Mesendoderm (in vitro differentiated cells): ENCODE data around the gene ZMYND8.
"Not testable (repeated sequence)": the region's sequence is repeated elsewhere in the genome, so short reads cannot be mapped to it uniquely, and the experiment has no call there.

Experiments used
- DNase-seq: peaks from one replicate; pipeline ENCODE4 v3.0.0; 2013
- H2AK5ac ChIP-seq: 2 replicates; pipeline ENCODE4 v1.6.1; 2013; ENCODE audit warnings: low read length, inconsistent platforms
- H2BK120ac ChIP-seq: 2 replicates; pipeline ENCODE4 v1.6.1; 2013; ENCODE audit warnings: low read depth, mild to moderate bottlenecking, low read length, moderate library complexity, mixed read lengths
- H2BK15ac ChIP-seq: replicated peaks from 2 replicates; pipeline ENCODE4 v1.6.1; 2013; ENCODE audit warnings: low read depth, mild to moderate bottlenecking, moderate library complexity
- H2BK5ac ChIP-seq: 2 replicates; pipeline ENCODE4 v1.6.1; 2013; ENCODE audit warnings: low read length, inconsistent platforms
- H3K18ac ChIP-seq: 2 replicates; pipeline ENCODE4 v1.6.1; 2013; ENCODE audit warnings: mild to moderate bottlenecking, low read length, mixed read lengths
- H3K23ac ChIP-seq: one replicate; pipeline ENCODE4 v1.6.1; 2013; ENCODE audit warnings: low read length
- H3K27ac ChIP-seq: 2 replicates; pipeline ENCODE4 v1.5.1; 2013; ENCODE audit warnings: low read depth, mild to moderate bottlenecking, inconsistent platforms, low read length, moderate library complexity
- H3K27me3 ChIP-seq: 2 replicates; pipeline ENCODE4 v1.6.1; 2013; ENCODE audit warnings: low read length, control low read depth, mild to moderate bottlenecking, inconsistent platforms; ENCODE audit not compliant: insufficient read depth, poor library complexity
- H3K36me3 ChIP-seq: 2 replicates; pipeline ENCODE4 v1.6.1; 2013; ENCODE audit warnings: low read length, inconsistent platforms; ENCODE audit not compliant: control insufficient read depth, insufficient read depth
- H3K4ac ChIP-seq: one replicate; pipeline ENCODE4 v1.6.1; 2013; ENCODE audit warnings: low read depth, mild to moderate bottlenecking, low read length, moderate library complexity
- H3K4me1 ChIP-seq: 2 replicates; pipeline ENCODE4 v1.6.1; 2013; ENCODE audit warnings: low read depth, low read length, inconsistent platforms; ENCODE audit not compliant: control insufficient read depth
- H3K4me2 ChIP-seq: 2 replicates; pipeline ENCODE4 v1.6.1; 2013; ENCODE audit warnings: low read length
- H3K4me3 ChIP-seq: 2 replicates; pipeline ENCODE4 v1.5.1; 2013; ENCODE audit warnings: mild to moderate bottlenecking, low read length
- H3K56ac ChIP-seq: one replicate; pipeline ENCODE4 v1.6.1; 2013; ENCODE audit warnings: low read length
- H3K79me1 ChIP-seq: 2 replicates; pipeline ENCODE4 v1.6.1; 2013; ENCODE audit warnings: low read length, inconsistent platforms
- H3K79me2 ChIP-seq: 2 replicates; pipeline ENCODE4 v1.6.1; 2013; ENCODE audit warnings: mild to moderate bottlenecking, low read length; ENCODE audit not compliant: control insufficient read depth, insufficient read depth
- H3K9ac ChIP-seq: 2 replicates; pipeline ENCODE4 v1.6.1; 2013; ENCODE audit warnings: low read length, inconsistent platforms
- H4K5ac ChIP-seq: one replicate; pipeline ENCODE4 v1.6.1; 2013; ENCODE audit warnings: low read length
- H4K8ac ChIP-seq: one replicate; pipeline ENCODE4 v1.6.1; 2013; ENCODE audit warnings: low read depth, mild to moderate bottlenecking, control low read depth, low read length, moderate library complexity
- WGBS: extraction: QIAGEN DNeasy Blood & Tissue Kit; methylation state at CpG from one replicate; pipeline ENCODE4 v1.1.7; 2013; ENCODE audit warnings: low lambda C conversion rate, missing lambda C conversion rate; ENCODE audit not compliant: insufficient coverage; ENCODE audit errors: extremely low coverage; 5-methylcytosine and 5-hydroxymethylcytosine counted together

Gene ZMYND8

DNA sequence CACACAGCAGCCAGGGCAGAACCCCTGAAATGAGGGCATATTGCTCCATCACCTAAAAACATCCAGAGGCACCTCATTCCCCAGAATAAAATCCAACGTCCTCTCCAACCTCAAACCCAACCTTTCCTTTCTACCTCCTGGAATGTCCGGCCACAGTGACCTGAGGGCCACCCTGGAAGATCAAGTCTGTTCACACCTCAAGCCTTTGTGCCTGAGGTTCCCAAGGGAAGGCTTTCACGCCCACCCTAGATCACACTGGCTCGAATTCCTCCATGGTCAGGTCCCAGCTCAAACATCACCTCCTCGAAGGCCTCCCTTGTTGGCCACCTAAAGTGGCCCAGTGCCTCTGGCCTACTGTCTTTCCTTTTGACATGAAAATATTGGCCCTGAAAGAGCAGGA is 88.9 kb downstream of the ZMYND8 start:
- H3K4me2 ChIP-seq, result no peak overlapping the region
- H3K4me1 ChIP-seq, result no peaks in the 10 kb centered on the region
- no peak overlapping the region for H2BK5ac ChIP-seq
- no peak overlapping the region for H3K23ac ChIP-seq
- H2BK15ac ChIP-seq, result no peak overlapping the region
- no peak overlapping the region for H2BK120ac ChIP-seq
- no CpG with 5 or more reads among the region's 5 CpGs for WGBS
- no peak overlapping the region for H3K56ac ChIP-seq
- H4K8ac ChIP-seq, result no peak overlapping the region
- H3K79me1 ChIP-seq, result peaks cover 6% of the 10 kb centered on the region
- peaks cover 2% of the 10 kb centered on the region for H3K36me3 ChIP-seq
- H3K27me3 ChIP-seq, result no peaks in the 10 kb centered on the region
- H3K79me2 ChIP-seq, result peaks cover 12% of the 10 kb centered on the region
- no peak overlapping the region for H4K5ac ChIP-seq
- no peak for DNase-seq
- no peak overlapping the region for H3K4me3 ChIP-seq
- no peak overlapping the region for H3K9ac ChIP-seq
- no peak overlapping the region for H3K4ac ChIP-seq
- H2AK5ac ChIP-seq, result no peak overlapping the region
- H3K18ac ChIP-seq, result no peak overlapping the region
- H3K27ac ChIP-seq, result no peak overlapping the region

GRCh38 chr20:47266847-47267515 is 89.5 kb downstream of the ZMYND8 start:
- H2BK120ac ChIP-seq, result no peak overlapping the region
- no peak overlapping the region for H3K18ac ChIP-seq
- H3K4ac ChIP-seq, result no peak overlapping the region
- H3K4me3 ChIP-seq, result no peak overlapping the region
- peaks cover 6% of the 10 kb centered on the region for H3K79me1 ChIP-seq
- H3K9ac ChIP-seq, result no peak overlapping the region
- H3K4me2 ChIP-seq, result no peak overlapping the region
- H2BK5ac ChIP-seq, result no peak overlapping the region
- no peaks in the 10 kb centered on the region for H3K4me1 ChIP-seq
- no peaks in the 10 kb centered on the region for H3K27me3 ChIP-seq
- no peak overlapping the region for H3K56ac ChIP-seq
- no peak overlapping the region for H4K5ac ChIP-seq
- no peak overlapping the region for H3K27ac ChIP-seq
- no peak overlapping the region for H2AK5ac ChIP-seq
- no peak overlapping the region for H2BK15ac ChIP-seq
- peaks cover 10% of the 10 kb centered on the region for H3K79me2 ChIP-seq
- H4K8ac ChIP-seq, result no peak overlapping the region
- peaks cover 7% of the 10 kb centered on the region for H3K36me3 ChIP-seq
- WGBS, result no CpG with 5 or more reads among the region's 7 CpGs
- H3K23ac ChIP-seq, result no peak overlapping the region
- DNase-seq, result no peak

- Histone ChIP-seq H3K4me1 (no peaks in the 10 kb centered on the region), H3K4ac (no peak overlapping the region), H3K36me3 (peaks cover 5% of the 10 kb centered on the region), H3K4me2 (no peak overlapping the region), H3K4me3 (no peak overlapping the region), H2BK120ac (no peak overlapping the region), H3K79me1 (peaks cover 4% of the 10 kb centered on the region), H3K79me2 (peaks cover 5% of the 10 kb centered on the region), H2BK5ac (no peak overlapping the region), H3K56ac (no peak overlapping the region), H2BK15ac (no peak overlapping the region), H2AK5ac (no peak overlapping the region), H3K23ac (no peak overlapping the region), H4K5ac (no peak overlapping the region), H3K9ac (no peak overlapping the region), H3K27ac (no peak overlapping the region), H4K8ac (no peak overlapping the region), H3K27me3 (no peaks in the 10 kb centered on the region), H3K18ac (no peak overlapping the region)
- no peak for DNase-seq
- no CpG with 5 or more reads among the region's 5 CpGs for WGBS
These were observed 90.5 kb downstream of the ZMYND8 start for GRCh38 chr20:47265984-47266383.

DNA sequence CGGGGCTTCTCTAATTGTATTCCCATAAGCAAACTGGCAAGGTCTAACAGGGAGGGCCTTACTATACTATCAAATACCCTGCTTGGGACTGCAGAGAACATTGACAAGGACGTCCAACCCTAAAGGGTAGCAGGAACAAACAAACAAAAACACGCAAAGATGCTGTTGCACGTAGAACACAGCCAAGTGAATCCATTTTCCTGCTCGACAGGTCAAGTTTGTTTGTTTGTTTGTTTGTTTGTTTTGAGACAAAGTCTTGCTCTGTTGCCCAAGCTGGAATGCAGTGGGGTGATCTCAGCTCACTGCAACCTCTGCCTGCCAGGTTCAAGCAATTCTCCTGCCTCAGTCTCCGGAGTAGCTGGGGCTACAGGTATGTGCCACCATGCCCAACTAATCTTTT is 91.3 kb downstream of the ZMYND8 start:
- Histone ChIP-seq H2AK5ac (no peak overlapping the region), H3K79me2 (peaks cover 5% of the 10 kb centered on the region), H2BK5ac (no peak overlapping the region), H3K4me3 (no peak overlapping the region), H4K5ac (no peak overlapping the region), H3K4me2 (no peak overlapping the region), H3K4me1 (no peaks in the 10 kb centered on the region), H3K18ac (no peak overlapping the region), H3K79me1 (peaks cover 4% of the 10 kb centered on the region), H3K27ac (no peak overlapping the region), H3K36me3 (peaks cover 5% of the 10 kb centered on the region), H3K4ac (no peak overlapping the region), H2BK120ac (no peak overlapping the region), H3K56ac (no peak overlapping the region), H2BK15ac (no peak overlapping the region), H4K8ac (no peak overlapping the region), H3K23ac (no peak overlapping the region), H3K27me3 (no peaks in the 10 kb centered on the region), H3K9ac (no peak overlapping the region)
- no CpG with 5 or more reads among the region's 6 CpGs for WGBS
- no peak for DNase-seq

- H3K56ac ChIP-seq, H4K5ac ChIP-seq, H3K79me2 ChIP-seq, H3K4me3 ChIP-seq, H3K18ac ChIP-seq, H3K4ac ChIP-seq, H2BK120ac ChIP-seq, H3K36me3 ChIP-seq, H4K8ac ChIP-seq, H3K27me3 ChIP-seq, H2AK5ac ChIP-seq, H3K4me2 ChIP-seq, H2BK5ac ChIP-seq, H3K4me1 ChIP-seq, H2BK15ac ChIP-seq, DNase-seq, H3K9ac ChIP-seq, H3K79me1 ChIP-seq, H3K23ac ChIP-seq, H3K27ac ChIP-seq: not testable (repeated sequence)
- WGBS, result no CpG with 5 or more reads among the region's 14 CpGs
These were observed 92.2 kb downstream of the ZMYND8 start for GRCh38 chr20:47264137-47264769.
